ENCODE data around the gene BOD1.

BOD1 gene

DNA sequence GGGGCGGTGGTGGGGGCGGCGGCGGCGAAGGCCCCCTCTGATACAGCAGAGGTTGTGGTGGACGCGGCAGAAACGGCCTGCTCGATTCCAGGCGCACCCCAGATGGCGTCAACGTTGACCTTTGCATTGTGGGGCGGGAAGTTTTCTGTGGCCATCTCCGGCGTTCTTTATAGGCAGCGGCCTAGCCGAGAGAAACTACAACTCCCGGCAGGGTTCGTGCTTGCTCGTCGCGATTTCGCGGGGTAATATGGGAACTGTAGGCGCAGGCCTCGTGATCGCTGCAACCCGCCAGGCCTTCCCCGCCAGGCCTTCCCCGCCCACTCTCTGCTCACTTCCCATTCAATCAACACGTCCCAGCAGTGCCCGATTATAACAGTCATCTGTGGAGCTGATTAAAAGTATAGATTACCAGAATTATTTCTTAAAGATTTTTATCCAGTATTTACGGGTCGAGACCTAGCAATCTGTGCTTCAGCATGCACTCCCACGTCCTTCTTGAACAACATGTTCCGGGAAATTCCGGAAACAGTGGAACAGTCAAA is at the start of gene BOD1:
Gene BOD1, minus strand, starts transcription at position 74 of the 542 bp plus-strand sequence. CDS start 214 bp downstream, outside the sequence.
- no peak for FAIRE-seq
- DNase-seq (ENCODE audit: low spot score) = peak; percentile 94

DNA sequence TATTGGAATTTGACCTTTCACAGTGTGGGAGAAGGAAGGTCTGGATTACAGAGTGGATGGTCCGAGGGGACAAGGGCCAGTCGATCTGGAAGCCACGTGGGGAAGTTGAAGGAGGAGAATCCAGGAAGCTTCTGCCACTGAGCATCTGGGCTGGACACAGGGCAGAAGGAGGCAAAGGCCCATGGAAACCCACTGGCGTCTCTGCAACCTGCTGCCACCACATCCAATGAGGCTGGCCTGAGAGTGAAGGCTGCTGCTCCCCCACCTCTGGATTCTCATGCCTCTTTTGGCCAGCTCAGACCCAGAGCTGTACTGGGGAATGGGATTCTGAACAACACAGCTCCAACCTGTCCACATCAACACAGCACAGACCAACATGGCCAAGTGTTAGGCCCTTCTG is 48.9 kb upstream of the BOD1 start:
- DNase-seq (ENCODE audit: low spot score) (no peak), FAIRE-seq (no peak)

DNA sequence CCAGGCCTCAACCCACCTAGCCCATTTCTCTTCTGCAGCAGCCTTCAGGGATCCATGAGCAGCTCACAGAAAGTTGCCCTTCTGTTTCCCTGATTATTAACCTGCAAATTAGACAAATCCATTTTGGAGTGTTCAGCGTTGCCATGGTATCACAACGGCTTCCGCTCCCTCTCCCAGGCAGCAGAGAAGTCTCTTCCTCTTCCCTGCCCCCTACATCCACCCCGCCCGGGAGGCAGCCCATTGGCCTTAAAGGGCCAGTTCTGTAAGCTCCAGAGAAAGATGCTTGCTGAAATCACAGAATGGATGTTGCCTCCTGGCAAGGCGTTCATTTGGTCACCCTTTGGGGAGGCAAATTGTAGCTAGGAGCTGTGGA is 47.7 kb upstream of the BOD1 start:
- peak; percentile 70 for DNase-seq (ENCODE audit: low spot score)

DNA sequence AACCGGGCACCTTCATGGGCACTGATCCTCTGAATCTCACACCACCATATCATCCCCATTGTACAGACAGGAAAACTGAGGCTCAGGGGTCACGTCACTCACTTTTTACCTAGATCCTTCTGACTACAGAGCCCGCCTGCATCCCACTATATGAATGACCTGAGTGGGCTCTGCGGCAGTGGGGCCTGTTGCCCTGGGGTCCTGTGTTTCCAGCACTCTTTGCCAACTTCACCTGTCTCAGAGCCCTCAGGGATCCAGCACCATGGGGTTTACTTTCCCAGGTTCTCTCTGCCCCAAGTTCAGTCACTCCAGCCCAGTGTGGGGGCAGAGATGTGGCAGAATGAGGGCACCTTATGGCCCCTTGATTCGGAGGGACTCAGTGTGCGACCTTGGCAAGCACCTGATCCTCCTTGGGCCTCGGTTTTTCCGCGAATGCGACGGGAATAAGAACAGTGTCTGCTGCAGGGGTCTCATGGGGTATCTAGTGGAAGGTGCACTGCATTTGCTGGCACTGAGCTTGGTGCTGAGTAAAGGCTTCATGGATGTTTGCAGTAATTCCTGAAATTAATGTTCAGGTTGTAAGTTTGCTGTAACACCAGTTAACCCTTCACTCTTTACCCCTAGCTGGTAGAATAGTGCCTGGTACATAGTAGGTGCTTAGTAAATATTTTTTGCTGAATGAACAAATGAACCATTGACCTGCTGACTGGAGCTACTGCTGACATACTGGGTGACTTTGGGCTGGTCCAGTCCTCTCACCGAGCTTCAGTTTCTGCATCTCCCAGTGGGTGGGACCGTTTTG is 47.1 kb upstream of the BOD1 start:
- no peak for FAIRE-seq
- no peak for DNase-seq (ENCODE audit: low spot score)

More for the DNA sequence above, 47.7 kb upstream of the BOD1 start:
- no peak for FAIRE-seq

- no peak for DNase-seq (ENCODE audit: low spot score)
- no peak for FAIRE-seq
Observed at GRCh38 chr5:173662581-173663351, 46.3 kb upstream of the BOD1 start.

GRCh38 chr5:173660481-173661280 is 44.2 kb upstream of the BOD1 start:
- FAIRE-seq (no peak), DNase-seq (ENCODE audit: low spot score) (no peak)

- FAIRE-seq (no peak), DNase-seq (ENCODE audit: low spot score) (no peak)
Observed at GRCh38 chr5:173659423-173659822, 43.0 kb upstream of the BOD1 start.

- FAIRE-seq (no peak), DNase-seq (ENCODE audit: low spot score) (no peak)
Observed at GRCh38 chr5:173657741-173658356, 41.4 kb upstream of the BOD1 start.

- no peak for FAIRE-seq
- no peak for DNase-seq (ENCODE audit: low spot score)
Observed at GRCh38 chr5:173655196-173655797, 38.8 kb upstream of the BOD1 start.

DNA sequence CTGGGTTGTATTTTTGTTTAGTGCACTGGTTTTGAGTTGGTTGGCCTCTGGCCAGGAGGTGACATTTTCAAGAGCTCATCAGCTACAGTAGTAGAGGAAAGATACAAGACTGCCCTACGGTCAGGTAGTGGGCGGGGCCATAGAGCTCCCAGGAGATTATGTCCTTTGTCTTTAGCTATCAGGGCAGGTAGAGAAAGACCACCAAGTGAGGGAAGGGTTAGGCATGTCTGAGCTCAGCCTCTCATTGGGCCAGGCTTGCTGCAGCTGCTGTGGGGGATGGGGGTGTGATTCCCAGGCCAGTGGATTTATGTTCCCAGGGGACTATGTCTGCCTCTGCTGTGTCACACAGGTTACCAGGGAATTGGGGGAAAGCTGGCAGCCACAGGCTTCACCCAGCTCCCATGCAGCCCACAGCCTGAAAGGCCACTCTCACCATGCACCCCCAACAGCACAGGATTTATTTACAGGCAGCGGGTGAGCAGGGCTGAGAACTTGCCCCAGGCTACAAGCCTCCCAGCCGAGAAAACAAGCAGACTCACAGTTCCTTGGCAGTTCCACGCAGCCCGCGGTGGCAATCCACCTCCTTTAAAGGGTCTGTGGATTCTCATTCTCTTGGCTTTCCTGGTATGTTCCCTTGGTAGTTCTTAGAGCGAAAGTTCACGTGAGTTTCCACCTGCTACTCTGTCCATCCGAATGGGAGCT is 37.5 kb upstream of the BOD1 start:
- no peak for FAIRE-seq
- no peak for DNase-seq (ENCODE audit: low spot score)

- FAIRE-seq = no peak
- DNase-seq (ENCODE audit: low spot score) = no peak
Observed at GRCh38 chr5:173648308-173648866, 31.9 kb upstream of the BOD1 start.

DNA sequence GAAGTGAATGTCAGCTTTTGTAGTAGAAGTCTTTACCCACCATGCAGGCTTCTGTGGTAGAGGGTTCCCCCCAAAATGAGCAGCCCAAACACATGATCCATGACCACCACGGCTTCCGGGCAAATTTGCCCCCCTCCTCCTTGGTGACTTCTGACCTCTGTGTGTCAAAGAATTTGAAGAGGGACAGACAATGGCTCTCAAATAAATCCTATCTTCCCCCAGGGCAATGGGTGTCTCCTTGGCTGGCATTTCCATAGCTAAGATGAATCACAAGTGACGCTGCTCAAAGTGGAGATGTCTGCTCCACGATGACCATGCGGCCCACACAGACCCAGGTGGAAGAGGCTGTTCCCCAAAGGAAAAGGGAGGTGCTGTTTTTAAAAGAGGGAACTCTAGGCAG is 30.2 kb upstream of the BOD1 start:
- FAIRE-seq (no peak), DNase-seq (ENCODE audit: low spot score) (no peak)

DNA sequence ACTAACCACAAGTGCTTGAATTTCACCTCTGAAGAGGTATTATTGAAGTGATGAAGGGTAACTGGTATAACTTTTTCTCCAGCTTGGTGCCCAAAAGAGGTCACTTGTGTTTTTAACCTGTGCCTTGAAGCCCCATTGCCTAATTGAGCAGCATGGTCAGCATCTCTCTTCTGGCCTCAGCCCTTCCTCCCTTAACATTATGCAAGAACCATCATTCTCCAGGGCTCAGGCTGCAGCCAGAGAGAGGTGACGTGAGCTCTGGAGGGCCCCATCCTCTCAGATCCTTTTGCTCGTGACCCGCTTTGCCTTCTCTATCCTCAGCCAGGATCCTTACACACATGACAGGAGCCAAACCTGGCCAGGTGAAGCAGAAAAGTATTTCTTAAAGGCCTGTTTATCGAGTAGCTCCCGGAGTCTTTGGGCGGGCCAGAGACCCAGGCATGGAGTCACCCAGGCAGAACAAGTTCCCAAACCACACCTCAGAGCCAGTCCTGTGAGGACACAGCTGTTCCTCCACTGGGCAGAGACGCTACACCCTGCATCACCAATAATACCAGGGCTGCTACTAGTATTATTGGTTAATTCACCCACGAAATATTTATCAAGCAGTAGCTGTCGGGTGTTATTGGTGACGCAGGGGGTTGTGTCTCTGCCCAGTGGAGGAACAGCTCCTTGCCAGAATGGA is 29.6 kb upstream of the BOD1 start:
- no peak for DNase-seq (ENCODE audit: low spot score)

DNA sequence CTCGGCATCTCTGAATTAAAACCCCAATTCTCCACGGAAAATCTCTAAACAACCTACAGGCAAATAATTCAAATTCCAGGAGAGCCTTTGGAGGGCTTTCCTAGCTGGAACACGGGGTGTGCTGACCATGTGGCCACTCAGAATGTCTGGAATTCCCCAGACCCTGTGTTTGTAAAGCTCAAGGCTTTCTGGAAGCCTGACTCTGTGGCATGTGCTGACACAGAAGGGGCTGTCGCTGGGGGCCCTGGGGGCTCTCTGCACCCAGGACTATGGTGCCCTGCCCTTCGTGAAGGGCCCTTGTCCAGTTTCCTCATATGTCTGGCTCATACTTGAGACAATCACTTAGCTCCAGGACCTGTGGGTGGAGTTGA is 29.0 kb upstream of the BOD1 start:
- FAIRE-seq (no peak), DNase-seq (ENCODE audit: low spot score) (no peak)

More for the DNA sequence above, 29.6 kb upstream of the BOD1 start:
- no peak for FAIRE-seq

DNA sequence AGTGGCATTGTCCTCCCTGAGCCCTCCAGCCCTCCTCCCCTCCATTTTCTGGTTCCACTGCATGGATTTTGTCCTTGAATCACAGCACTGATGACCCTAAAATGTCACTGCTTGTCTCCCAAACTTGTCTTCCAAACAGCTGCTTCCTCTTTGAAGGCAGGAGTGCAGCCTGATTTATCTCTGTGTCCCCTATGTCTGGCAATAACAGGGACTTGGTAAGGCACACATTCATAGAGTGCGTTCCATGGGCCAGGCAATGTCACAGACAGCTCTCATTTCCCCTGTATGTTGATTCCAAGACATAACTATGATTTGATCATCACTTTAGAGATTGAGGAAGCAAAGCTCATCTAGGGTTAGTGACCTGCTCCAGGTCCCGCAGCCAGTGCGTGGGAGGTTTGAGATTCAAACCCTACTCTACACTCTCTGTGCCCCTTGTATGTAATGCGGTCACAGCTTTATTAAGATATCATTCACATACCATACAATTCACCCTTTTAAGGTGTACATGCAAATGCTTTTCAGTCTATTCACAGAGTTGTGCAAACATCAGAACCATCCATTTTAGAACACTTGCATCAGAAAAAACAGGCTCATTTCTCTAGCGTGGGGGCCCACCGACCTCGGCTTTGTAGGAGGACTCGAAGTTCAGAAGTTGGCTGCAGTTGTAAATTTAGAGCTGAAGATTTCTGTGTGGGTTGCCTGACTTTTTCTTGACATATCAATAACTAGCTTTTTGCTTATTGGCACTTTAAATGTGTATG is 28.4 kb upstream of the BOD1 start:
- FAIRE-seq (no peak), DNase-seq (ENCODE audit: low spot score) (no peak)

GRCh38 chr5:173643964-173644363 is 27.5 kb upstream of the BOD1 start:
- FAIRE-seq (no peak), DNase-seq (ENCODE audit: low spot score) (no peak)

DNA sequence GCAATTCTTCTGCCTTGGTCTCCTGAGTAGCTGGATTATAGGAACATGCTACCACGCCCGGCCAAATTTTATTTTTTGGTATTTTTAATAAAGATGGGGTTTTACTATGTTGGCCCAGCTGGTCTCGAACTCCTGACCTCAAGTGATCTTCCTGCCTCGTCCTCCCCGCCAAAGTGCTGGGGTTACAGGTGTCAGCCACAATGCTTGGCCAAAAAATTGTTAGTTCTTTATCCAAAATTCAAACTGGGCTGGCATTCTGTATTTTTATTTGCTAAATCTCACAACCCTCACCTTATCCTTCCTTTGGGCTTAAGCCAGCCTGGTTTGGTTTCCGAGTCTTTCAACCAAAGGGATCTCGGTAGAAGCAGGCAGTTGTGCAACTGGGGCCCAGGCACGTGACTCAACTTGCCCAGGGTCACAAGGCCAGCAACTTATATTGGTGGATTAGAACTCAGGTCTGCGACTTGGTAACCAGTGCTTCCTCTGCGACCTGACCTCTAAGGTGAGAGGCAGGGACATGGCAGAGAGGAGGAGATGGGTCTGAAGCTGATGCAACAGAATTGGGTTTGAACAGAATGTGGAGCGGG is 26.5 kb upstream of the BOD1 start:
- DNase-seq (ENCODE audit: low spot score) (no peak), FAIRE-seq (no peak)

GRCh38 chr5:173642191-173642816 is 25.9 kb upstream of the BOD1 start:
- FAIRE-seq (no peak), DNase-seq (ENCODE audit: low spot score) (no peak)

All from urothelium cell line (cell line).